SK-N-DZ (cell line): ENCODE measurements around the gene CLDN12.
"Not testable (repeated sequence)": the region's sequence is repeated elsewhere in the genome, so short reads cannot be mapped to it uniquely, and the experiment has no call there.

ENCODE experiments used
- DNase-seq: peaks from one replicate; pipeline ENCODE4 v3.0.0-alpha.2; 2015; ENCODE audit warnings: low spot score

Gene CLDN12

GRCh38 chr7:90432752-90433151 is 29.5 kb downstream of the CLDN12 start:
- DNase-seq: no peak

GRCh38 chr7:90433221-90433620 is 30.0 kb downstream of the CLDN12 start:
- DNase-seq: no peak

- DNase-seq: no peak
These were observed 42.4 kb downstream of the CLDN12 start for GRCh38 chr7:90445633-90446032.

- no peak for DNase-seq
These were observed 43.1 kb downstream of the CLDN12 start for GRCh38 chr7:90446137-90446899.

- DNase-seq: peak; percentile 65
These were observed 50.1 kb downstream of the CLDN12 start for GRCh38 chr7:90453259-90453891.

- DNase-seq: no peak
These were observed 50.7 kb downstream of the CLDN12 start for GRCh38 chr7:90453931-90454330.

GRCh38 chr7:90455163-90456030 is 52.1 kb downstream of the CLDN12 start:
- DNase-seq: peak; percentile 57

GRCh38 chr7:90458104-90458503 is 54.8 kb downstream of the CLDN12 start:
- DNase-seq: no peak

GRCh38 chr7:90459888-90460287 is 56.6 kb downstream of the CLDN12 start:
- no peak for DNase-seq

- no peak for DNase-seq
These were observed 58.0 kb downstream of the CLDN12 start for GRCh38 chr7:90461219-90461618.

GRCh38 chr7:90463151-90463628 is 59.9 kb downstream of the CLDN12 start:
- not testable (repeated sequence) for DNase-seq
